Fibroblast of skin of left quadriceps (primary cell): ENCODE results near the gene ABHD14A.

Experiments
- DNase-seq, 2 experiments: peaks; one replicate each; pipeline ENCODE4 v3.0.0-alpha.2; 2013; ENCODE audit warnings: low read depth in 2 of 2

The ABHD14A gene

DNA sequence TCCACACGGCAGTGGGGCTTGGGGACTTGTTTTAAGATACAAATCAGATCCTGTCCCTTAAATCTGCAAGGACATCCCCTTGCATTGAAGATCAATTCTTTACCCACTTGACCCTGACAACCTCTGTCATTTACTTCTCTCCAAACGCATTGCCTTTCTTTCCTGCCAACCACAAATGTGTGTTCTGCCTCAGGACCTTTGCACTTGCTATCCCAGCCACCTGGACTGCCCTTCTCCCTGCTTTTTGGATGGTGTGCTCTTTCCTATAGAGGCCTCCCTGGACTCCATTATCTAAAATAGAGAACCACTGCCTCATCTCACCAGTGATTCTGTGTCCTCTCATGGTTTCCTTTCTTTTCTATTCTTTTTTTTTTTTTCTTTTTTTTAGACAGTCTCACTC, 22.3 kb downstream of the ABHD14A start:
- no peak for DNase-seq

DNA sequence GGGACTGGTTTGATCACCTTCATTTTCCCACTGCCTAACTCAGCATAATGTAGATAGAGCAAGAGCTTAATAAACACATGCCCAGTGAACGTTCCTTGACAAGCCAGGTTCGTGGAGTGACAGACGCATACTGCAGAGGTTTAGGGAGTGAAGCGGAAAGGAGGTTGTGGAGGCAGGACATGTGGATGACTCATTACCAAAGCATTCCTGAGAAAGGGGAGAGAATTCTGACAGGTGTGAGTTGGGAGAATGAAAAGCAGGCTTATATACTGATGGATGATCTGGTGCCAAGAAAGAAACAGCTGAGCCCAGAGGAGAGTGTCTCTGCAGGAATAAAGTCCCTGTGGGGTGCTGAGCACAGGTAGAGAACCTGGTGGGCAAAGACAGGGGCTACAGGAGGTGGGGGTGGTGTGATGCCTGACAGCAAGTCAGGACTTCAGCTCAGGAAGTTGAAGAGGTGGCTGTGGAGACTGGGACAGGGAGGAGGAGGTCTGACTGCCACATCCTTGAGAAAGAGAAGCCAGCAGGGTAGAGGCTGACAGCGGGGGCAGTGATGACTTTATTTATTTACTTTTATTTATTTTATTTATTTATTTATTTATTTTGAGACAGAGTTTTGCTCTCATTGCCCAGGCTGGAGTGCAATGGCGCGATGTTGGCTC, 23.2 kb downstream of the ABHD14A start:
- DNase-seq = no peak

DNA sequence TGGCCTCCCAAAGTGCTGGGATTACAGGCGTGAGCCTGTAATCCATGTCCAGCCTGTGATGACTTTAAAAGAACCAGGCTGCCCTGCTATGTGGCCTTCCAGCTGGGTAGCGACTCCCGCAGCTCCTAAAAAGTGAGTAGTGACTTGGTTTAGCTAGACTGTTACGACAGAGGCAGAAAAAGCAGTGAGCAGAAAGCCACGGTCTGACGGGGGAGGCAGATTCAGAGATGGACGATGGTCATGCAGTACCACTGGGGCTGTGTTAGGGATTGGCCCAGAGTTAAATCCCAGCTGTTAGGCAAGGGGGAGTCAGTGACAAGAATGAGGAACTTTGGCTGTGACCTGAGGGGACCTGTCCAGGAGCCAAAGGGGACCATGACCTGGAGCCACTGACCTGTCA, 23.9 kb downstream of the ABHD14A start:
- DNase-seq = no peak

DNA sequence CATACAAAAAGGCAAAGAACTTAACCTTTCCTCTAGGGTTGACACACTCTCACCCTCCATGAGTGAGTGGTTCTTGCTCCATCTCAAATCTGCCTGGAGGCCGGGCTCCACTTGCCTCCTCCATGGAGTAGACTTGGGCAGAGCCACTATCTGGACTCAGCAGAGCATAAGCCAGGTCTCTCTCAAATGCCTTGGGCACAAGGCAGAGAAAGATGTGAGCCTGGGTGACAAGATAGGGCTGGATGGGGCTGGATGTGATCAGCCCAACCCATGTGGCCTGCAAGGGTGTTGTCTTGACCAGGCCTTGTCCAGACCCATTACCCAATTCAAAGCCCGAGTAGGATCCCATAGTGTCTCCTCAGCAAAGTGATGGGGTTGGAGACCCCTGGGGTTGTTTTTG, 25.0 kb downstream of the ABHD14A start:
- DNase-seq = no peak

DNA sequence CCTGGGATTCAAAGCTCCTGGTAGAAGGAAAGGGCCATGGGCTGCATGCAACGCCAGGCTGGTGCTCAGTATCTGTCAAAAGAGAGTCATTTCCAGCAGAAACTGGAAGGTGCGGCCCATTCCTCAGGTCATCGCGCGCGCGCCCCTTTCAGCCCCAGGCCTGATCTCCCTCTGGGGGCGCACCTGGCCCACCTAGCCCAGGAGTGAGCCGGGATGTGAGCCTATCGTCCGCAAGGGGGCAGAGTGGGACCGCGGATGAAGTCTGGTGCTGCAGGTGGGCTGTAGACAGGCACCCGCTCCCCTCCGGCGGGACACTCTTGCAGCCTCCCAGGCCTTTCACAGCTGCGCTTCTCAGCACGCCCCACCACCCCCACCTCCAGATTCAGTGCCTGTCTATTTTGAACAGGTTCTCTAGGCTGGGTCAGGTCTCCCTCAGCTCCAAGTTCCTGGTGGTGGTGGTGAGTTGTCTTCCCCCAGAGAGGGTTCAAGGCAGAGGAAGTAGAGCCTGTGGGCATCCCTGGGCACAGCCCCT, 26.6 kb downstream of the ABHD14A start:
- peak; percentile 20 to 25 for DNase-seq

DNA sequence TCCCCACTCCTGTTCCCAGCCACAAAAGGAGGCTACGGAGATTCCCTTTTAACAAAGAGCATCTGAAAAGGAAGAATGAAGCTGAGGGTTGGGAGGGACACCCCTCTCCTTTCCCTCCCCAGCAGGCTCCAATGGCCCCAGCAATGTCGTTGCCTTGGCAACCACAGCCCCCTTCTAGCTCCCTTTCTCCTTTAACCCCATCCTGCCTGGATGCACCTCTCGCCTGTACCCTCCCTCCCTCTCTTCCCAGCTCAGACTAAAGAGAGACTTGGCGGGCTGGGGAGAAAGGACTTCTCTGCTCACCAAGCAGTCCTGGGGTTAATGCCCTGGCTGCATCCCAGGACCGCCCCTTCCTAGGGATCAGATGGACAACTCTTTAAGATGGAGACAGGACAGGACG, 27.9 kb downstream of the ABHD14A start:
- no peak for DNase-seq

DNA sequence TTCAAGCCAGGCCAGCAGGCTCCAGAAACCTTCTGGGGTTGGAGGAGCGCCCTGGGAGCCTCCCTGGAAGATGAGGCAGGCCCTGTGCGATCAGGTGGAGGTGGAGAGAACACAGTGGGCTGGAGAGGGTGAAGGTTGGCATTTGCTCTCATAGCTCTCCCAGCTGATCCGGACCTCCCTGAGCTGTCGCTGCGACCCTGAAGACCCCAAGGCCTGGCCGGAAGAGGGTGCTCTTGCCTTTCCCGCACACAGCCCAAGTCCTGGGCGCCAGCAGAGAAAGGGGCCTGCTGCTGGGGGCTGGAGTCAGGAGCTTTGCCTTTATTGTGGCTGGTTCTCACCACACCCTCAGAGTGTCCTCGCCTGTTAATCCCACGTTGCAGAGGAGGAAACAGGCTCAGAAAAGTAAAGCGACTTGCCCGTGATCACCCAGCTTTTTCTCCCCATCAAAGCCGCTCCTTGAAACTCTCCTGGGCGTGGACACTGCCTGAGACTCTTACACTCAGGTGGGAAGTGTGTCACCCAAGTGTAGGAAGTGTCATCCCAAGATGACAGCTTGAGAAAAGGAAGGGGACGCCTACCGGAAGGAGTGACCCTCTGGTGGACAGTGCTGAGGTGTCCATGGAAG, 29.4 kb downstream of the ABHD14A start:
- DNase-seq = peak; percentile 29 to 32

DNA sequence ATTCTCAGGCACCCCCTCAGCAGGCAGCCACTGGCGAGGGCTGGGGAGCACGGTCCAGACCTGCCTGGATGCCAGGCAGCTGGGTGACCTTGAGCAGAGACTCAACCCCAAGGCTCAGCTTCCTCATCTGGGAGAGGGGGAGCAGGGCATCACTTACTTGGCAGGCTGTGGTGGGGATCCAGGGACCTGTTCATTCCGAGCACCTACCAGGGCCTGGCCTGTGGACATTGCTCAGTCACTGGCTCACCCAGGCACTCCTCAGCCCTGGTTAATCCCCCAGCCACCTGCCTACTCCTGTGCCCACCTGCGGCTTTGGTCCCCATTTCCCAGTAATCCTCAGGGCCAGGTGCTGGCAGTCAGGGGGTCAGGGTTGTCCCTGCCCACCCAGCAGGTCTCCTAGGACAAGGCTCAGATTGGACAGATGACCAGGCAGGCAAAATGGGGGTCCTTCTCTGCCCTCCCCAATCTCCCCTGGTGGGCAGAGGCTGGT, 30.1 kb downstream of the ABHD14A start:
- no peak for DNase-seq

DNA sequence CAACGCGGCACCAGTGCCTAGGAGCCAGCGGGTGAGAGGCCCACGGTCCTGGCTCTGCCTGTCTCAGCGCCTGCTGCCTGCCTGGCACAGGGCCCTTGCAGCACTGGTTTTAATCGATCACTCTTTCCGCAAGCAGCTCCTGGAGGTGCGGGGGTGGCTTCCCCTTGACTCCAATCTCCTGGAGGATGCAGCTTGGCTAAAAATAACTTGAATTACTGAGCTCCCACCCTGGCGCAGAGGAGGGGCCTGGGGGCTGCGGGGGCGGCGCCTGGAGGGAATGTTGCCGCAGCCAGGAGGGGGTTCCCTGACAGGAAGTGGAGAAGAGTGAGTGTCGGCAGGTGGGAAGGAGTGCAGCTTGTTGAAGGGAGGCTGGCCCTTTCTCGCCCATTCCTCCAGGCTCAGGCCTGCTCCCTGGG, 30.7 kb downstream of the ABHD14A start:
- DNase-seq = peak; percentile 41 to 44

DNA sequence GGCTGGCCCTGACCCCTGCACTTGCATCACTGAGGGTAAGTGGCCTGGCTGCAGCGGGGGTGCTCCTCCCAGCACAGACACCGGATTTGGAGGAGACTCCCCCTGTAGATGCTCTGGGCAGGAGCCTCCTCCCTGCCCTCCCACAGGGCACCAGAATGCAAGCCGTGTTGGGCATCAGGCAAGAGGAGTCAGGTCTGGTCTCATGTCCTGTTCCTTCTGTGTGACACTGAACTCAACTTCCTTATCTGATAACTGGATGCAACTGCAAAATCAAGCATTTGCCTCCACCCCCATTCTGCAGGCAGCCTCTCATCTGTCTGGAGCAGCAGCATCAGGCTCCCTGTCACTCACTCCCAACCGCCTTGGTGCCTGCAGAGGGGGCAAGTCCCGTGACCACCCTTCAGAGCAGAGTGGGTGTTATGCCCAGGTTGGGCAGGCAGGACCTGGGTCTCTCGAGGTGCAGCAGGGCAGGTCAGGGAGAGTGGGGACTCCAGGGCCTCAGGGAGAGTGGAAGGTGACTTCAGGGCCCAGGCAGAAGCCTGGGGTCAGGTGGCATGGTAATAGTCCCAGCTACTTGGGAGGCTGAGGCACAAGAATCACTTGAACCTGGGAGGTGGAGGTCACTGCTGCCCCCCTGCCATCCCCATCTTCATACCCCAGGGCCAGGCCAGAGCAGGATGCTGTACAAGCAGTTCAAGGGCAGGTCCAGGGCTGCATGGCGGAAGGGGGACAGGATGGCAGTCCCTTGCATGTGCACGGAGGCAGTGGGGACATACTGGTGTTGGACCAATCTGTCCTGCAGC, 31.4 kb downstream of the ABHD14A start:
- no peak for DNase-seq

DNA sequence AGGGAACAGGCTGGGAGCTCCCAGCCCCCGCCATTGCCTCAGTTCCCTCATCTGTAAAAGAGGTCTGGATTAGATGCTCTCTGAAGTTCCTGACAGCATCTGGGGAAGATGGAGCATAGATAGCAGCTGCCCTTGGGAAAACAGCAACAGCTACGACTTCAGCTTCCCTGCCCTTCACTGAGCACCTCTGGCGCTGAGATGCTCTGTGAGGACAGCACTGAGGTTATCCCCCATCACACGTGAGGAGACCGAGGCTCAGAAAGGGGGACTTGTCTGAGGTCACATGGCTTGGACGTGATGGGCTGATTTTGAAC, 31.9 kb downstream of the ABHD14A start:
- DNase-seq = no peak

DNA sequence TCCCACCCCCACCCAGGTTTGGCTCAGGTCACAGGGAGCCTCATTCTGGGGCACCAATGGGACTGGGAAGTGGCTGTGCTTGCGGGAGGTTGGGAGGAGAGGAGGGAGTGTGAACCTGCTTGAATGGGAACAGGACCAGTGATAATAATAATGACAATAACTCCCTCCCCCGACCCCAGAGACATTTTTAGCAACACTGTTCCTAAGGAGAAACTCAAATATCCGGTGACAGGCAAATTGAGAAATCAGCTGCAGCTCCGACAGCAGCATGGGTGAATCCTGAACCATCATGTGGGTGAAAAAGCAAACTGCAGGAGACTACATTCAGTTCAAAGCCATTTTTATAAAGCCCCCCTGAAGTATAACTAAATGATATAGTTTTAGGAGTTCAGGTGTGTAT, 32.4 kb downstream of the ABHD14A start:
- no peak for DNase-seq

DNA sequence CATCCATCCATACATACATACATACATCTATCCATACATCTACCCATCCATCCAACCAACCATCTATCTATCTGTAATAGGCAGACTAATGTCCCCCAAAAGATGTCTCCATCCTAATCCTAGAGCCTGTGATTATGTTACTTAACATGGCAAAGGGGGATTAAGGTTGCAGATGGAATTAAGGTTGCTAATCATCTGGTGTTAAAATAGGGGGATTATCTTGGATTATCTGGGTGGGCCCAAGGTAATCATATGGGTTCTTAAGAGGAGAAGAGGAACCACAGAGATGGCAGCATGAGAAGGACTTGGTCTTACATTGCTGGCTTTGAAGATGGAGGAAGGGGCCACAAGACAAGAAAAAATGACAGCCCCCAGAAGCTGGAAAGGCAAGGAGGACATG, 35.6 kb downstream of the ABHD14A start:
- DNase-seq = no peak

DNA sequence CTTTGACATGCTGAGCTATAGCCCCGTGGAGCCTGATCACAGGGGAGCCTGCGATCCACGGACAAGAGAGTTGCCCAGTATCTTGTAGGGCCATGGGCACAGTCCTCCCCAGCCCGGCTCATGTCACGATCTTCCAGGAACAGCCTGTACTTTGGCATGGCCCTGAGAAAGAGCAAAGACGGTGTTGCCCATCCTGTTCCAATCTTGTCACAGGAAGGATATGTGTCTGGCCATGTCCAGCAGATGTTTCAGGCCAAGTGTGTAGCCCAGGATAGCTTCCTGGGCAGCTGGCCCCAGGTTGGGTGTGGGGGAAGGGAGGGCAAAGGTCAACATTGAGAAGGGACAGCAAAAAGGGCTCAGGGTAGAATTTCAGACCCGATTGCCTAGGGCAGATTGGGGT, 37.8 kb downstream of the ABHD14A start:
- DNase-seq = no peak

DNA sequence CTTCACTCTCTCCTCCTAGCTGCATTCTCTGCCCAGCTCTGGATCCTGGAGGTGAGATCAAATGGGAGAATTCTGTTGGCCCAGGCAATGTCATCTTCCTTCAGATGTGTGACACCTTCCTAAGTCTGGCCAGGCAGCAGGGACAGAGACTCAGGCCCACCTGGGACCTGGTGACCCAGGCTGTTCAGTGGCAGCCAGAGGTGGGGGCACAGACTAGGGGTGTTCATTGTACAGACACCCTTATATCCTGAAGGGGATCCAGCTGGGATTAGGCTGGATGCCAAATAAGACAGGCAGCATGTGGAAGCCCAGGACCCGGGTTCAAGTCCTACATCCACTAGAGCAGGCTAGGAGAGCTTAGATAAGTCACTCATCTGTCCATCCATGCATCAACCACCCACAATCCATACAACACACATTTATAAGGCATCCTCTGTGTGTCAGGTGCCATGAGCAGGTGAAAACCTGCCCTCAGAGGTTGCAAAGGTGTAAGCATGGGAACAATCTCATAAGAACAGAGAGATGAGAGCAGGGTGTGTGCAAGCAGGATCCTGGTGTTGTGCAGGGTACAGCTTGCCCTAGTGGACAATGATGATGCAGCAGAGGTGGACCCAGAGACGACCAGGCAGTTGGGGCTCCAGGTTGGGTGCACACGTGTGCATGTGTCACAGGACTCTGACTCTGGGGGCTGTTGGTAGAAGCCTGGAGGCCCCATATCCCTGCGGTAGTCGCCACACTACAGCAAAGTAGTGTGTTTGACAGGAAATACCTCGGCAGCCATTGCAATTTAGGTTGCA, 39.1 kb downstream of the ABHD14A start:
- DNase-seq = no peak

DNA sequence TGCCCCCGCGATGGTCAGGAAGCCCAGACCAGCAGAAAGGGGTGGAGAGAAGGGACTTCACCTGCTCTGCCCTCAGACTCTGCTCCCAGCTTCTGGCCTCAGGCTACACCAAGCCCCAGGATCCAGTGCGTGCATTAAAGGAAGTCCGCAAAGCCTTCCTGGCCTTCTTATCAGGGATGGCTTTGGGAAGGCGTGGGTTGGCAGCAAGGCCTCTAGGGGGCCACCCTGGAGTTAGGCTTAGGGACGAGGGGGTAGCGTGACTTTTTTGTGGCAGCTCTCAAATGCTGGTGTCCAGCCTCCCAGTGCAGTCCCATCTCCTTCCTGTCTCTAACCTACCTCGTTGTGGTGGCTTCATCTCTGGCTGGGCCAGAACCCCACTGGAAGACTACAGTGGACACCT, 39.7 kb downstream of the ABHD14A start:
- no peak for DNase-seq

DNA sequence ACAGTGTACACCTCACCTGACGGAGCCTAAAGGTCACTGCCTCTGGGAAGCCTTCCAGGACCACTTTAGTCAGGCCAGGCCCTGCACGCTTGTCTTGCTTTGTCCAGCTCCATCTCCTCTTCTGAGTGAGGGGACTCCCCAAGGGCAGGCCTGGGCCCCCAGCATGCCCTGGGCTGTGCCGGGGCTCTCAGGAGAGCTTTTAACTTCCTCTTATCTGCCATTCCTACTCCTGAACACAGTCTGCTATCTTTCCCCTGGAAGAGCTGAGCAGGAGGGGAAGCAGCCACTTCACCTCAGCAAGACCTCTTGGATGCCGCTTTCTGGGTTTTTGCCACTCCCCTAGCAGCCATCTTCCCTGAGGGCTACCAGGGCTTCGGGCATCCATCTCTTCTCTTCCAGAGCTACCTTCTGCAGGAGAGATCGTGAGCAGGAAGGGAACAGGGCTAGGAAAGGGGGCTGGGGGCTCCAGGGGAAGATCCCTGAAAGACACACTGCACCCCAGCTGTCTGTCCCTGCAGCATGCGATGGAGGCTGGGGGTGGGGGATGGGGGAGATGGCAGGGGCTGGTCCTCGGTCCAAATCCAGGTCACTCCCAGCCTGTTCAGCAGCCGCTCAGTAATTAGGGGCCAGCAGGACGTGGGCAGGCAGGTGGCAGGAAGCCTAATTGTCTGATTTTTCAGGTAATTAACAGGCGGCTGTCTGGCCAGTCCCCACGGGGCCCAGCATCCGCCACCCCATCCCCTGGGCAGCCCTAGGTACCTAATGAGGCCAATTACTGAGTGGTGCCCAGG, 40.8 kb downstream of the ABHD14A start:
- no peak for DNase-seq

DNA sequence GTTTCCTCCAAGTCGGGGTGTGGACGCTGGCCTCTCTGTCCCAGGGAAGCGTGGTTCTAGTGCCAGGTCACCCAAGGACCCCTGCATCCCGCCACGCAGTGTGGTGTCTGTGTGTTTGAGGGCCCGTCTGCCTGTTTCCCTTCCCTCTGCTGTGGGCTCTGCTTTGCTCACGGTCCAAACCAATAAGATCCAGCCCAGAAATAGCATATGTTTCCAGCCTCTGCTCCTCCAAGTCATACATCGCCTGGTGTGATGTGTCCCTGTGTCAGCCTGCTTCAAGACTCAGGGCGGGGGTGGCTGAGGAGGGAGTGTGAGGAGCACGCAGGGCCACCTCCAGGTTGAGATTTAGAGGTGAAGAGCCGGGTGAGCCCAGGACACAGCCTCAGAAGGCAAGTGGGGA, 42.7 kb downstream of the ABHD14A start:
- no peak for DNase-seq

DNA sequence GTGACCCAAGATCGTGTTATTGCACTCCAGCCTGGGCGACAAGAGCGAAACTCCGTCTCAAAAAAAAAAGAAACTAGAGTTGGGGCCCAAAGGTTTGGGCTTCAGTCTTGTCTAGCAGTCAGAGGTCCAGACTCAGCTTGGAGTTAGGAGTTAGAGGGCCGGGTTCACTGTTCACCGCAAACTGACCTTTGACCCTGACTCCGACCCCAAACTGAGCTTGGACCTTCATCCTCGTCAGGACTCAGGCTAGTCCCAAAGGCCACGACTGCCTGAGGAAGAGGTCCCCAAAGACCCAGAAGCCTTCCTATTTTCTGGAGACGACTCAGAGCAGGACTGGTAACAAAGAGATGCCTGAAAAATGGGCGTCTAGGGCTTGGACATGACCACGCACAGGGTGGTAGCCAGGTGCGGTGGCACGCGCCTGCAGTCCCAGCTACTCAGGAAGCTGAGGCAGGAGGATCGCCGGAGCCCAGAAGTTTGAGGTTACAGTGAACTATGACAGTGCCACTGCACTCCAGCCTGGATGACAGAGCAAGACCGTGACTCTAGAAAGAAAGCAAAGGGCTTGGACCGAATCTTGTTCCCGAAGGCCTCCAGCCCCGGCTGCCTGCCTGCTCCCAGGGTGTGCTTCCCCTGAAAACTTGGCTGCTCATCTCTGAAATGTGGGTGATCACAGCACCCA, 43.6 kb downstream of the ABHD14A start:
- DNase-seq = no peak

DNA sequence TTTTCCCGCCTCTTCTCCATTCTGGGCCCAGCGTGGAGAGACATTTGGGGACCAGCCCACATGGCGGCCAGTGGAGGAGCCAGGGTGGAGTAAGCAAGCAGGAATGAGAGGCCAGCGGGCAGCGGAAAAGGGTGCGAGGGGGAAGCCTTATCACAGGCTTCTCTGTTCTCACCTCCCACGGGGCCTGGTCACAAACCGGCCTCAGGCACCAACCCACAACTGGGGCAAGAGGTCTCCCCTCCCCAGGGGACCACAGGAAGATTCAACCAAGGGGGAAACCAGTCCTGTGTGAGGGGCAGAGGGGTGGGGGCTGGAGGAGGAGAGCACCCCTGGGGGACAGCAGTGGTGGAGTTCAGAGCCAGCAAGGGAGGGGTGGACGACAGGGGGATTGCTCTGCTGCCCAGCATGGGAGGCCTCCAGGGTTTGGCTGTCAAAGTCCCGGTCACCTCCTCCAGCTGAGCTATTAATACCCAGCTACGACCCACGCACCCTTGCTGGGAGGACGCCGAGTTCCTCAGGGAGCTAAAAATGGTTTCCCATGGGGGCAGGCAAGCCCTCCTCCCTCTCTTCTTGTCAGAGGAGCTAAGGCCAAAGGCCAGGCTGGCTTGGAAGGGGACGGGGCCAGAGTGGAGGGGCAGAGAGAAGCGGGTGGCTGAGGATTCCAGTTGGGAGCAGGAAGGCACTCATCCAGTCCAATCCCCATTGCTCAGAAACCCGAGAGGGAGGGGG, 44.7 kb downstream of the ABHD14A start:
- DNase-seq = no peak
